Endodermal cell (in vitro differentiated cells): Measurements from ENCODE around the gene AGAP2. TPM values are rescaled to one million over a fixed set of nuclear protein-coding genes. Genes with fewer than 3 reads are reported as not detected.

ENCODE experiments used
- DNase-seq: peaks from one replicate; pipeline ENCODE4 v3.0.0-alpha.2; 2017
- H3K27ac ChIP-seq: 2 replicates; pipeline ENCODE4 v1.5.1; 2013; ENCODE audit warnings: mild to moderate bottlenecking, low read depth, low read length, moderate library complexity
- H3K27me3 ChIP-seq: 2 replicates; pipeline ENCODE4 v1.6.1; 2013; ENCODE audit warnings: mild to moderate bottlenecking, low read length, moderate library complexity; ENCODE audit not compliant: insufficient read depth, control insufficient read depth, poor library complexity, severe bottlenecking
- H3K36me3 ChIP-seq: 2 replicates; pipeline ENCODE4 v1.7.0; 2013; ENCODE audit warnings: mild to moderate bottlenecking, low read length, moderate library complexity; ENCODE audit not compliant: control insufficient read depth, insufficient read depth
- H3K4me1 ChIP-seq: one replicate; pipeline ENCODE4 v1.7.0; 2013; ENCODE audit warnings: low read length; ENCODE audit not compliant: control insufficient read depth, insufficient read depth
- H3K4me3 ChIP-seq: 2 replicates; pipeline ENCODE4 v1.5.1; 2013; ENCODE audit warnings: mild to moderate bottlenecking, low read length, moderate library complexity
- H3K9ac ChIP-seq: 2 replicates; pipeline ENCODE4 v1.6.1; 2013; ENCODE audit warnings: mild to moderate bottlenecking, low read length, moderate library complexity; ENCODE audit not compliant: poor library complexity, severe bottlenecking; ENCODE audit errors: extremely low read depth
- H3K9me3 ChIP-seq: 2 replicates; pipeline ENCODE4 v1.6.1; 2013; ENCODE audit warnings: mild to moderate bottlenecking, low read length, moderate library complexity; ENCODE audit not compliant: control insufficient read depth
- H3K27ac Mint-ChIP-seq: 2 replicates; pipeline ENCODE4 v1.8.0; 2020; ENCODE audit warnings: mixed read lengths
- H3K27me3 Mint-ChIP-seq: 2 replicates; pipeline ENCODE4 v1.8.0; 2021; ENCODE audit warnings: mild to moderate bottlenecking, mixed read lengths; ENCODE audit not compliant: insufficient read depth
- H3K36me3 Mint-ChIP-seq: 2 replicates; pipeline ENCODE4 v1.8.0; 2020; ENCODE audit warnings: low read depth, mixed read lengths
- H3K4me1 Mint-ChIP-seq: 2 replicates; pipeline ENCODE4 v1.8.0; 2020; ENCODE audit warnings: mixed read lengths
- H3K4me3 Mint-ChIP-seq: 2 replicates; pipeline ENCODE4 v1.8.0; 2020; ENCODE audit warnings: mild to moderate bottlenecking, moderate library complexity, mixed read lengths
- H3K9me3 Mint-ChIP-seq: 2 replicates; pipeline ENCODE4 v1.8.0; 2020; ENCODE audit warnings: mild to moderate bottlenecking, mixed read lengths
- whole genome bisulfite sequencing, 2 experiments: methylation state at CpG; one replicate each; pipeline versions ENCODE4 v1.1.5 to v1.1.7; 2013; ENCODE audit warnings: missing lambda C conversion rate in 2 of 2, mixed read lengths in 1 of 2; ENCODE audit not compliant: insufficient coverage in 1 of 2, insufficient read length in 1 of 2; 5-methylcytosine and 5-hydroxymethylcytosine counted together
- total RNA-seq, 2 donors: library from RNA; stranded (reverse); fragmentation: NEBNext Ultra II Directional in 1 of 2; extraction: Animal tissue kit (Norgen Biotek cat#: 25700) in 1 of 2; gene quantifications; 2 replicates in 1 of 2; 3 replicates in 1 of 2; pipeline ENCODE4 v1.2.1, GENCODE V29; 2021
- TF ChIP-seq, protein P1 (sequence below): fragments of 200-600 bp; sonication (generic); conservative IDR thresholded peaks from 2 replicates; pipeline ENCODE4 v1.5.0; 2021; ENCODE audit warnings: antibody characterized with exemption, mild to moderate bottlenecking

AGAP2 gene
- total RNA-seq, 2 donors from 2014 or later: 0.44 TPM; not detected in 1

DNA sequence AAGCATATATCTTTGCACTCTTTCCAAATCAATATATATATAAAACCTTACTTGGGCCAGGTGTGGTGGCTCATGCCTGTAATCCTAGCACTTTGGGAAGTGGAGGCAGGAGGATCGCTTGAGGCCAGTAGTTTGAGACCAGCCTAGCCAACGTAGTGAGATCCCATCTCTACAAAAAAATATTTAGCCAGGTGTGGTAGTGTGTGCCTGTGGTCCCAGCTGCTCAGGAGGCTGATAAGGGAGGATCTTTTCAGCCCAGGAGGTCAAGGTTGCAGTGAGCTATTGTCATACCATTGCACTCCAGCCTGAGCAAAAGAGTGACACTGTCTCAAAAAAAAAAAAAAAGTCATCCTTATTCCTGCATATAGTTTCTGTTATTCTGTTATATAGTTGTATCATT, 30.2 kb downstream of the AGAP2 start:
- H3K36me3 ChIP-seq: peaks cover 25% of the 10 kb centered on the region

DNA sequence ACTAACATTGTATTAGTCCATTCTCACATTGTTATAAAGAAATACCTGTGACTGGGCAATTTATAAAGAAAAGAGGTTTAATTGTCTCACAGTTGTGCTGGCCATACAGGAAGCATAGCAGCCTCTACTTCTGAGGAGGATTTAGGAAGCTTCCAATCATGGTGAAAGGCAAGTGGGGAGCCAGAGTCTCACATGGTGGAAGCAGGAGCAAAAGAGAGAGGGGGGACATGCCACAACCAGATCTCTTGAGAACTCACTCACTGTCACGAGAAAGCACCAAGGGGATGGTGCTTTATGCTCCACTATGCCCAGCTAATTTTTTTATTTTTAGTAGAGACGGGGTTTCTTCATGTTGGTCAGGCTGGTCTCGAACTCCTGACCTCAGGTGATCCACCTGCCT, 31.3 kb downstream of the AGAP2 start:
- Histone ChIP-seq H3K27me3 (no peaks in the 10 kb centered on the region), H3K4me3 (no peak overlapping the region), H3K4me1 (no peaks in the 10 kb centered on the region), H3K9ac (no peak overlapping the region), H3K9me3 (peaks cover 21% of the 10 kb centered on the region), H3K36me3 (peaks cover 36% of the 10 kb centered on the region), H3K27ac (no peak overlapping the region)
- Mint-ChIP-seq H3K9me3 (peaks cover 11% of the 10 kb centered on the region), H3K36me3 (peaks cover 53% of the 10 kb centered on the region), H3K27me3 (no peaks in the 10 kb centered on the region), H3K4me3 (no peak overlapping the region), H3K27ac (no peak overlapping the region), H3K4me1 (no peaks in the 10 kb centered on the region)
- TF ChIP-seq, protein P1, sequence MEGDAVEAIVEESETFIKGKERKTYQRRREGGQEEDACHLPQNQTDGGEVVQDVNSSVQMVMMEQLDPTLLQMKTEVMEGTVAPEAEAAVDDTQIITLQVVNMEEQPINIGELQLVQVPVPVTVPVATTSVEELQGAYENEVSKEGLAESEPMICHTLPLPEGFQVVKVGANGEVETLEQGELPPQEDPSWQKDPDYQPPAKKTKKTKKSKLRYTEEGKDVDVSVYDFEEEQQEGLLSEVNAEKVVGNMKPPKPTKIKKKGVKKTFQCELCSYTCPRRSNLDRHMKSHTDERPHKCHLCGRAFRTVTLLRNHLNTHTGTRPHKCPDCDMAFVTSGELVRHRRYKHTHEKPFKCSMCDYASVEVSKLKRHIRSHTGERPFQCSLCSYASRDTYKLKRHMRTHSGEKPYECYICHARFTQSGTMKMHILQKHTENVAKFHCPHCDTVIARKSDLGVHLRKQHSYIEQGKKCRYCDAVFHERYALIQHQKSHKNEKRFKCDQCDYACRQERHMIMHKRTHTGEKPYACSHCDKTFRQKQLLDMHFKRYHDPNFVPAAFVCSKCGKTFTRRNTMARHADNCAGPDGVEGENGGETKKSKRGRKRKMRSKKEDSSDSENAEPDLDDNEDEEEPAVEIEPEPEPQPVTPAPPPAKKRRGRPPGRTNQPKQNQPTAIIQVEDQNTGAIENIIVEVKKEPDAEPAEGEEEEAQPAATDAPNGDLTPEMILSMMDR: no peak
- WGBS, 2 experiments: 89 to 93% methylated on average over 3 of the region's 3 CpGs
- no peak for DNase-seq

More for the DNA sequence above, 30.2 kb downstream of the AGAP2 start:
- Histone ChIP-seq H3K4me3 (no peak overlapping the region), H3K27me3 (no peaks in the 10 kb centered on the region), H3K4me1 (no peaks in the 10 kb centered on the region), H3K9ac (no peak overlapping the region), H3K9me3 (peaks cover 14% of the 10 kb centered on the region), H3K27ac (no peak overlapping the region)
- H3K4me3 Mint-ChIP-seq: no peak overlapping the region
- TF ChIP-seq, protein P1: no peak
- no peaks in the 10 kb centered on the region for H3K4me1 Mint-ChIP-seq
- peaks cover 46% of the 10 kb centered on the region for H3K36me3 Mint-ChIP-seq
- WGBS, 2 experiments: 92% methylated on average over 1 of the region's 2 CpGs; no CpG with 5 or more reads in 1 of the 2 experiments
- H3K27ac Mint-ChIP-seq: no peak overlapping the region
- peaks cover 7% of the 10 kb centered on the region for H3K9me3 Mint-ChIP-seq
- no peaks in the 10 kb centered on the region for H3K27me3 Mint-ChIP-seq
- no peak for DNase-seq

DNA sequence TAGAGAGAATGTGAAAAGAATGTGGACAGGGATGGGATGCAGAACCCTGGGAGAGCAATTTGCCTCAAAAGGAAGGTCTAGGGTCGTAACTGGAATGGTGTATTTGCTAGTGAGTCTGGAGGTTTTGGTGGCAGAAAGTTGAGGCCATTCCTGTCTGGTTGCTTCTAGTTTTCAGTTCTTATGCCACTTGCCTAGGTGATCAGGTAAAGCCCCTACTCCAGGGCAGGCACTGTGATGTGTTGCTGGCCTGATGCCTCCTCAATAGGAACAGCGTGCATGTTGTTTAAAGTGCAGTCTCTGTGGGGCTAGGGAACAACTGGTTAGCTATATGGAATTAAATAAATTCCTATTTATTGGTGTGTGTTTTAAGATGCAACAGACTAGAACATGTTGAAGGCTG, 38.2 kb downstream of the AGAP2 start:
- H3K4me3 ChIP-seq: no peak overlapping the region
- DNase-seq: no peak
- WGBS, 2 experiments: 96 to 100% methylated on average over 1 to 2 of the region's 2 CpGs
- peaks cover 9% of the 10 kb centered on the region for H3K9me3 Mint-ChIP-seq
- H3K27ac ChIP-seq: no peak overlapping the region
- no peaks in the 10 kb centered on the region for H3K4me1 Mint-ChIP-seq
- TF ChIP-seq, protein P1: no peak
- peaks cover 70% of the 10 kb centered on the region for H3K36me3 ChIP-seq
- H3K9me3 ChIP-seq: peaks cover 21% of the 10 kb centered on the region
- H3K27me3 Mint-ChIP-seq: no peaks in the 10 kb centered on the region
- H3K27ac Mint-ChIP-seq: no peak overlapping the region
- no peaks in the 10 kb centered on the region for H3K4me1 ChIP-seq
- no peak overlapping the region for H3K4me3 Mint-ChIP-seq
- peaks cover 68% of the 10 kb centered on the region for H3K36me3 Mint-ChIP-seq
- H3K9ac ChIP-seq: no peak overlapping the region
- H3K27me3 ChIP-seq: no peaks in the 10 kb centered on the region
